K562 (cell line): Measurements from ENCODE around the gene NRG3. TPM values are rescaled to one million over a fixed set of nuclear protein-coding genes. Genes with fewer than 3 reads are reported as not detected.

Source experiments
- ATAC-seq: fragments of 200-7000 bp; cut with Tn5 transposase; 3 replicates; pipeline ENCODE4 v1.9.1; 2020; ENCODE audit warnings: moderate library complexity
- BruUV-seq: library from RNA; stranded (reverse); fragments of 400-500 nt; replicated peaks from 2 replicates; lab custom pipeline; 2021; lab: Mats Ljungman, UMichigan
- CTCF ChIA-PET: fragments of 300-600 bp; formaldehyde crosslinking; extraction: SDS; loops from one replicate; lab custom pipeline; 2021; ENCODE audit warnings: low intra/inter-chr PET ratio; lab: Yijun Ruan, JAX
- POLR2A ChIA-PET: fragments of 300-600, 350-650 bp; sonication (Branson Sonifier 250); formaldehyde crosslinking; extraction: SDS; loops from one replicate; lab custom pipeline; 2021; ENCODE audit warnings: antibody characterized with exemption, inconsistent platforms; lab: Yijun Ruan, JAX
- DNase-seq, 4 experiments: peaks; one replicate each; pipeline versions ENCODE4 v3.0.0 to v3.0.0-alpha.2; 2011 to 2018; ENCODE audit warnings: low spot score in 3 of 4, mixed read lengths in 3 of 4; ENCODE audit errors: extremely low read depth in 1 of 4
- FAIRE-seq: peaks from 2 replicates; lab custom pipeline; 2011; peaks lifted over from hg19 to GRCh38; lab: Jason Lieb, UNC
- H2AFZ ChIP-seq: 2 replicates; pipeline ENCODE4 v1.6.0; 2011; ENCODE audit warnings: low read depth, low read length, control low read depth, inconsistent platforms
- H3K27ac ChIP-seq: fragments of 200-600 bp; 3 replicates; pipeline ENCODE4 v1.8.0; 2011; ENCODE audit warnings: low read depth, mild to moderate bottlenecking, control low read depth, inconsistent platforms, low read length, moderate library complexity, mixed read lengths; ENCODE audit errors: extremely low read depth
- H3K27me3 ChIP-seq, 2 experiments: fragments of 300-600 bp in 1 of 2; 2 replicates in 1 of 2; 3 replicates in 1 of 2; pipeline versions ENCODE4 v1.6.0 to v1.8.0; 2011; ENCODE audit warnings: inconsistent platforms in 2 of 2, low read length in 2 of 2, mild to moderate bottlenecking in 1 of 2, mixed read lengths in 1 of 2, moderate library complexity in 1 of 2; ENCODE audit not compliant: control insufficient read depth in 2 of 2, insufficient read depth in 2 of 2
- H3K36me3 ChIP-seq: fragments of 300-600 bp; 3 replicates; pipeline ENCODE4 v1.8.0; 2011; ENCODE audit warnings: mild to moderate bottlenecking, low read length, inconsistent platforms; ENCODE audit not compliant: control insufficient read depth, insufficient read depth
- H3K4me1 ChIP-seq, 2 experiments: fragments of 200-600 bp in 1 of 2; replicated peaks in 1 of 2; 2 replicates in 1 of 2; 3 replicates in 1 of 2; pipeline versions ENCODE4 v1.5.1 to v1.8.0; 2011; ENCODE audit warnings: inconsistent platforms in 2 of 2, low read length in 2 of 2, mild to moderate bottlenecking in 1 of 2, mixed read lengths in 1 of 2, moderate library complexity in 1 of 2; ENCODE audit not compliant: control insufficient read depth in 2 of 2, insufficient read depth in 2 of 2
- H3K4me2 ChIP-seq: 2 replicates; pipeline ENCODE4 v1.6.1; 2011; ENCODE audit warnings: low read length, control low read depth, inconsistent platforms, mixed read lengths; ENCODE audit not compliant: insufficient read depth
- H3K4me3 ChIP-seq: fragments of 200-600 bp; sonication (generic), shearing (Covaris generic); 2 replicates; pipeline ENCODE4 v1.5.1; 2016; ENCODE audit warnings: control low read depth, inconsistent platforms
- H3K79me2 ChIP-seq: fragments of 200-600 bp; 3 replicates; pipeline ENCODE4 v1.8.0; 2011; ENCODE audit warnings: low read length, inconsistent platforms; ENCODE audit not compliant: control insufficient read depth, insufficient read depth
- H3K9ac ChIP-seq, 2 experiments: 2 replicates each; pipeline versions ENCODE4 v1.6.0 to v1.6.1; 2011; ENCODE audit warnings: low read depth in 2 of 2, low read length in 2 of 2, control low read depth in 1 of 2, inconsistent platforms in 1 of 2, mild to moderate bottlenecking in 1 of 2, mixed read lengths in 1 of 2; ENCODE audit not compliant: insufficient read depth in 1 of 2
- H3K9me1 ChIP-seq: one replicate; pipeline ENCODE4 v1.6.0; 2011; ENCODE audit warnings: inconsistent platforms, mild to moderate bottlenecking, low read length, moderate library complexity; ENCODE audit not compliant: control insufficient read depth, insufficient read depth
- H3K9me3 ChIP-seq: replicated peaks from 2 replicates; pipeline ENCODE4 v1.5.1; 2011; ENCODE audit warnings: low read depth, low read length, inconsistent platforms; ENCODE audit not compliant: control insufficient read depth, insufficient read depth
- H4K20me1 ChIP-seq: replicated peaks from 2 replicates; pipeline ENCODE4 v1.6.1; 2011; ENCODE audit warnings: low read length, inconsistent platforms, mixed read lengths; ENCODE audit not compliant: control insufficient read depth, insufficient read depth
- CCNT2 ChIP-seq: IDR thresholded peaks from 2 replicates; pipeline ENCODE4 v1.6.1; 2011; ENCODE audit warnings: borderline replicate concordance, low read depth, mild to moderate bottlenecking, moderate library complexity, mixed read lengths, low read length; ENCODE audit not compliant: insufficient read length; ENCODE audit errors: extremely low read depth
- MEF2A ChIP-seq: IDR thresholded peaks from 2 replicates; pipeline ENCODE4 v1.6.1; 2011; ENCODE audit warnings: low read depth, mild to moderate bottlenecking, low read length, moderate library complexity; ENCODE audit not compliant: control insufficient read depth
- PCBP1 ChIP-seq: fragments of 200-400 bp; formaldehyde crosslinking; IDR thresholded peaks from 2 replicates; pipeline ENCODE4 v1.6.1; 2018; ENCODE audit warnings: mild to moderate bottlenecking, low read depth, low read length; ENCODE audit not compliant: poor library complexity, severe bottlenecking
- THRB ChIP-seq: fragments of 450-650 bp; formaldehyde crosslinking; conservative IDR thresholded peaks from 2 replicates; pipeline ENCODE4 v1.4.0; 2022; ENCODE audit warnings: mild to moderate bottlenecking, missing genetic modification characterization
- ZNF592 ChIP-seq: fragments of 450-650 bp; IDR thresholded peaks from 2 replicates; pipeline ENCODE4 v1.6.1; 2017; ENCODE audit warnings: antibody characterized with exemption, mild to moderate bottlenecking
- ZNF668 ChIP-seq: fragments of 250-450 bp; sonication (Bioruptor Pico); IDR thresholded peaks from 2 replicates; pipeline ENCODE4 v1.8.0; 2022; ENCODE audit warnings: mild to moderate bottlenecking, inconsistent platforms
- WGBS: fragments of 100-300 bp; shearing (Covaris generic); methylation state at CpG from one replicate; pipeline ENCODE4 v1.1.6; 2016; ENCODE audit warnings: low coverage, mixed read lengths; ENCODE audit not compliant: insufficient coverage; ENCODE audit errors: missing lambda C conversion rate; 5-methylcytosine and 5-hydroxymethylcytosine counted together
- in situ Hi-C: fragments of 300-500 bp; cut with MboI; formaldehyde crosslinking; loops from 4 replicates; pipeline ENCODE4 v1.15.0; 2018; ENCODE audit warnings: inconsistent platforms, mixed read lengths
- intact Hi-C: fragments of 100-400 bp; cut with micrococcal nuclease; formaldehyde crosslinking; loops from 2 replicates; pipeline ENCODE4 v1.14.2; 2022
- polyA plus RNA-seq, 8 experiments: library from polyadenylated mRNA; depleted of rRNA in 4 of 8; stranded (reverse) in 5 of 8; unstranded in 3 of 8; fragments of >200 nt; fragmentation: Nextera tagmentation in 2 of 8; fragmentation: Illumina TruSeq in 1 of 8; extraction: Ambion mirVana in 2 of 8; extraction: Trizol in 1 of 8; gene quantifications; 2 replicates each; pipeline versions ENCODE4 v1.2.1 to v1.2.3, GENCODE V29; 2011 to 2014; ENCODE audit warnings: inconsistent platforms in 1 of 8, missing spikeins in 1 of 8
- total RNA-seq, 7 experiments: library from RNA; depleted of rRNA in 6 of 7; stranded (reverse); fragments of >200 nt in 6 of 7; fragmentation: Illumina TruSeq in 2 of 7; extraction: Trizol in 2 of 7; gene quantifications; 2 replicates each; pipeline versions ENCODE4 v1.2.1 to v1.2.3, GENCODE V29; 2011 to 2021; ENCODE audit warnings: low replicate concordance in 1 of 7
- TF ChIP-seq, protein P1 (sequence below), 3 experiments: fragments of 200-800 bp in 1 of 3; fragments of 250-450 bp in 1 of 3; fragments of 450-650 bp in 1 of 3; sonication (Bioruptor Pico) in 1 of 3; sonication (Bioruptor generic) in 1 of 3; formaldehyde crosslinking in 1 of 3; IDR thresholded peaks; 2 replicates each; pipeline versions ENCODE4 v1.6.1 to v1.8.0; 2016 to 2022; ENCODE audit warnings: mild to moderate bottlenecking in 2 of 3, missing genetic modification characterization in 2 of 3, missing compliant biosample characterization in 1 of 3, moderate library complexity in 1 of 3
- TF ChIP-seq, protein P2 (sequence below): conservative IDR thresholded peaks from 2 replicates; pipeline ENCODE4 v1.6.1; 2011; ENCODE audit warnings: low read depth, mild to moderate bottlenecking, low read length; ENCODE audit not compliant: control insufficient read depth
- TF ChIP-seq, protein P3 (sequence below): sonication (generic); formaldehyde crosslinking; IDR thresholded peaks from 2 replicates; pipeline ENCODE4 v1.8.0; 2022; ENCODE audit warnings: mild to moderate bottlenecking, low read depth, missing genetic modification reagents

Gene NRG3
- total and polyA plus RNA-seq, 9 of the 15 experiments (the other 6 are each of a cell fraction or from before 2014, with no cell fraction given) = not detected

- BruUV-seq = no TSS peak
- intact Hi-C loops (no loop called here), in situ Hi-C loops (no loop called here)
- Histone ChIP-seq H3K36me3 (no peaks in the 10 kb centered on the region), H3K27me3 (no peaks in the 10 kb centered on the region), H3K4me2 (no peak overlapping the region), H3K4me1 (no peaks in the 10 kb centered on the region), H3K9me1 (no peaks in the 10 kb centered on the region), H3K4me3 (no peak overlapping the region), H2AFZ (no peak overlapping the region), H4K20me1 (no peaks in the 10 kb centered on the region), H3K9me3 (no peaks in the 10 kb centered on the region; the same call in 1 of the 2 replicates), H3K9ac (no peak overlapping the region), H3K27ac (no peak overlapping the region), H3K79me2 (no peaks in the 10 kb centered on the region)
- 2% methylated on average over 3 of the region's 3 CpGs for WGBS
- POLR2A ChIA-PET = no interaction called here
- CTCF ChIA-PET = no interaction called here
- ATAC-seq (no peak), DNase-seq (no peak), FAIRE-seq (no peak)
- TF ChIP-seq ZNF668 (CRISPR knock-in tag) = no peak
- TF ChIP-seq CCNT2 = no peak
- TF ChIP-seq, protein P1, sequence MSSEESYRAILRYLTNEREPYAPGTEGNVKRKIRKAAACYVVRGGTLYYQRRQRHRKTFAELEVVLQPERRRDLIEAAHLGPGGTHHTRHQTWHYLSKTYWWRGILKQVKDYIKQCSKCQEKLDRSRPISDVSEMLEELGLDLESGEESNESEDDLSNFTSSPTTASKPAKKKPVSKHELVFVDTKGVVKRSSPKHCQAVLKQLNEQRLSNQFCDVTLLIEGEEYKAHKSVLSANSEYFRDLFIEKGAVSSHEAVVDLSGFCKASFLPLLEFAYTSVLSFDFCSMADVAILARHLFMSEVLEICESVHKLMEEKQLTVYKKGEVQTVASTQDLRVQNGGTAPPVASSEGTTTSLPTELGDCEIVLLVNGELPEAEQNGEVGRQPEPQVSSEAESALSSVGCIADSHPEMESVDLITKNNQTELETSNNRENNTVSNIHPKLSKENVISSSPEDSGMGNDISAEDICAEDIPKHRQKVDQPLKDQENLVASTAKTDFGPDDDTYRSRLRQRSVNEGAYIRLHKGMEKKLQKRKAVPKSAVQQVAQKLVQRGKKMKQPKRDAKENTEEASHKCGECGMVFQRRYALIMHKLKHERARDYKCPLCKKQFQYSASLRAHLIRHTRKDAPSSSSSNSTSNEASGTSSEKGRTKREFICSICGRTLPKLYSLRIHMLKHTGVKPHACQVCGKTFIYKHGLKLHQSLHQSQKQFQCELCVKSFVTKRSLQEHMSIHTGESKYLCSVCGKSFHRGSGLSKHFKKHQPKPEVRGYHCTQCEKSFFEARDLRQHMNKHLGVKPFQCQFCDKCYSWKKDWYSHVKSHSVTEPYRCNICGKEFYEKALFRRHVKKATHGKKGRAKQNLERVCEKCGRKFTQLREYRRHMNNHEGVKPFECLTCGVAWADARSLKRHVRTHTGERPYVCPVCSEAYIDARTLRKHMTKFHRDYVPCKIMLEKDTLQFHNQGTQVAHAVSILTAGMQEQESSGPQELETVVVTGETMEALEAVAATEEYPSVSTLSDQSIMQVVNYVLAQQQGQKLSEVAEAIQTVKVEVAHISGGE (CRISPR knock-in tag; IDR thresholded peaks at IDR 0.05) = no peak
- TF ChIP-seq PCBP1 = no peak
- TF ChIP-seq MEF2A = no peak
- TF ChIP-seq THRB (CRISPR knock-in tag) = no peak
- TF ChIP-seq, protein P2, sequence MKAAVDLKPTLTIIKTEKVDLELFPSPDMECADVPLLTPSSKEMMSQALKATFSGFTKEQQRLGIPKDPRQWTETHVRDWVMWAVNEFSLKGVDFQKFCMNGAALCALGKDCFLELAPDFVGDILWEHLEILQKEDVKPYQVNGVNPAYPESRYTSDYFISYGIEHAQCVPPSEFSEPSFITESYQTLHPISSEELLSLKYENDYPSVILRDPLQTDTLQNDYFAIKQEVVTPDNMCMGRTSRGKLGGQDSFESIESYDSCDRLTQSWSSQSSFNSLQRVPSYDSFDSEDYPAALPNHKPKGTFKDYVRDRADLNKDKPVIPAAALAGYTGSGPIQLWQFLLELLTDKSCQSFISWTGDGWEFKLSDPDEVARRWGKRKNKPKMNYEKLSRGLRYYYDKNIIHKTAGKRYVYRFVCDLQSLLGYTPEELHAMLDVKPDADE = no peak
- TF ChIP-seq, protein P3, sequence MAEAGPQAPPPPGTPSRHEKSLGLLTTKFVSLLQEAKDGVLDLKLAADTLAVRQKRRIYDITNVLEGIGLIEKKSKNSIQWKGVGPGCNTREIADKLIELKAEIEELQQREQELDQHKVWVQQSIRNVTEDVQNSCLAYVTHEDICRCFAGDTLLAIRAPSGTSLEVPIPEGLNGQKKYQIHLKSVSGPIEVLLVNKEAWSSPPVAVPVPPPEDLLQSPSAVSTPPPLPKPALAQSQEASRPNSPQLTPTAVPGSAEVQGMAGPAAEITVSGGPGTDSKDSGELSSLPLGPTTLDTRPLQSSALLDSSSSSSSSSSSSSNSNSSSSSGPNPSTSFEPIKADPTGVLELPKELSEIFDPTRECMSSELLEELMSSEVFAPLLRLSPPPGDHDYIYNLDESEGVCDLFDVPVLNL (CRISPR knock-in tag) = no peak
- no peak for TF ChIP-seq ZNF592
Measured at GRCh38 chr10:83012866-83013265, 1137.9 kb downstream of the NRG3 start.
